SK-N-SH (cell line): ENCODE data around the gene KLK3. TPM values are rescaled to one million over a fixed set of nuclear protein-coding genes. Genes with fewer than 3 reads are reported as not detected.

Source experiments
- CTCF ChIA-PET: fragments of 300-600, 350-600 bp; formaldehyde crosslinking; extraction: SDS; loops from one replicate; lab custom pipeline; 2021; lab: Yijun Ruan, JAX
- POLR2A ChIA-PET: fragments of 350-600 bp; sonication (Branson Sonifier 250); formaldehyde crosslinking; extraction: SDS; loops from one replicate; lab custom pipeline; 2020; ENCODE audit warnings: antibody characterized with exemption, inconsistent platforms; lab: Yijun Ruan, JAX
- DNase-seq: peaks from one replicate; pipeline ENCODE4 v3.0.0; 2012
- H2AFZ ChIP-seq: fragments of 200-600 bp; sonication (generic); 2 replicates; pipeline ENCODE4 v1.8.1; 2016; ENCODE audit warnings: antibody characterized with exemption, mild to moderate bottlenecking, low read depth
- H3F3A ChIP-seq: fragments of 200-600 bp; sonication (generic); replicated peaks from 2 replicates; pipeline ENCODE3; 2016; ENCODE audit warnings: antibody characterized with exemption, mild to moderate bottlenecking; ENCODE audit not compliant: insufficient read depth
- H3K27ac ChIP-seq, 2 experiments: fragments of 200-500 bp in 1 of 2; fragments of 200-600 bp in 1 of 2; sonication (Bioruptor generic) in 1 of 2; sonication (generic), shearing (Covaris generic) in 1 of 2; 2 replicates each; pipeline versions ENCODE4 v1.5.1 to v1.6.1; 2014 to 2016; ENCODE audit warnings: low read depth in 2 of 2, inconsistent platforms in 1 of 2, low read length in 1 of 2, mild to moderate bottlenecking in 1 of 2, mixed read lengths in 1 of 2
- H3K27me3 ChIP-seq: fragments of 200-600 bp; sonication (generic), shearing (Covaris generic); 2 replicates; pipeline ENCODE4 v1.6.1; 2016; ENCODE audit warnings: mixed run types; ENCODE audit not compliant: insufficient read depth
- H3K36me3 ChIP-seq, 2 experiments: fragments of 200-500 bp in 1 of 2; fragments of 200-600 bp in 1 of 2; sonication (Bioruptor generic) in 1 of 2; sonication (generic) in 1 of 2; replicated peaks in 1 of 2; 2 replicates each; pipeline versions ENCODE3 to v1.5.1; 2014 to 2016; ENCODE audit warnings: low read length in 1 of 2, mild to moderate bottlenecking in 1 of 2; ENCODE audit not compliant: insufficient read depth in 2 of 2, control insufficient read depth in 1 of 2
- H3K4me1 ChIP-seq, 2 experiments: fragments of 200-500 bp in 1 of 2; fragments of 200-600 bp in 1 of 2; sonication (Bioruptor generic) in 1 of 2; sonication (generic), shearing (Covaris generic) in 1 of 2; 2 replicates each; pipeline versions ENCODE4 v1.5.1 to v1.6.1; 2014 to 2016; ENCODE audit warnings: low read depth in 1 of 2, low read length in 1 of 2, mixed run types in 1 of 2; ENCODE audit not compliant: insufficient read depth in 2 of 2, control insufficient read depth in 1 of 2
- H3K4me2 ChIP-seq: fragments of 200-600 bp; sonication (generic), shearing (Covaris generic); 2 replicates; pipeline ENCODE4 v1.6.1; 2017; ENCODE audit warnings: mixed run types
- H3K4me3 ChIP-seq, 2 experiments: fragments of 200-500 bp in 1 of 2; fragments of 200-600 bp in 1 of 2; sonication (Bioruptor generic) in 1 of 2; sonication (generic), shearing (Covaris generic) in 1 of 2; 2 replicates each; pipeline versions ENCODE4 v1.5.1 to v1.8.1; 2014 to 2016; ENCODE audit warnings: low read depth in 2 of 2, inconsistent platforms in 1 of 2, low read length in 1 of 2, mild to moderate bottlenecking in 1 of 2, mixed read lengths in 1 of 2, moderate library complexity in 1 of 2
- H3K79me2 ChIP-seq: fragments of 200-600 bp; sonication (generic); 2 replicates; pipeline ENCODE4 v1.8.1; 2017; ENCODE audit warnings: mild to moderate bottlenecking; ENCODE audit not compliant: insufficient read depth
- H3K9ac ChIP-seq: fragments of 200-600 bp; sonication (generic); 2 replicates; pipeline ENCODE4 v1.6.1; 2017; ENCODE audit warnings: mixed run types
- H3K9me2 ChIP-seq: fragments of 200-600 bp; sonication (generic); 2 replicates; pipeline ENCODE4 v1.6.1; 2017; ENCODE audit warnings: mixed run types
- H3K9me3 ChIP-seq: fragments of 200-600 bp; sonication (generic); 2 replicates; pipeline ENCODE4 v1.6.1; 2017; ENCODE audit warnings: mixed run types, mild to moderate bottlenecking, moderate library complexity
- H4K20me1 ChIP-seq: fragments of 200-600 bp; sonication (generic); 2 replicates; pipeline ENCODE4 v1.6.1; 2017; ENCODE audit warnings: mild to moderate bottlenecking, mixed run types; ENCODE audit not compliant: insufficient read depth
- ELF1 ChIP-seq: IDR thresholded peaks from 2 replicates; pipeline ENCODE4 v1.4.0; 2012
- EP300 ChIP-seq, 2 experiments: IDR thresholded peaks; 2 replicates each; pipeline versions ENCODE4 v1.4.0 to v1.6.1; 2012; ENCODE audit warnings: borderline replicate concordance in 1 of 2, low read depth in 1 of 2, low read length in 1 of 2
- FOSL2 ChIP-seq: IDR thresholded peaks from 2 replicates; pipeline ENCODE4 v1.4.0; 2012; ENCODE audit warnings: low read depth, mild to moderate bottlenecking, moderate library complexity, borderline replicate concordance
- FOXJ3 ChIP-seq: sonication (generic); formaldehyde crosslinking; IDR thresholded peaks from 2 replicates; pipeline ENCODE4 v1.5.1; 2020; ENCODE audit warnings: mild to moderate bottlenecking, missing genetic modification reagents
- MEF2A ChIP-seq: IDR thresholded peaks from 2 replicates; pipeline ENCODE4 v1.4.0; 2012; ENCODE audit warnings: low read depth, borderline replicate concordance
- NRF1 ChIP-seq: IDR thresholded peaks from 2 replicates; pipeline ENCODE4 v1.6.1; 2012; ENCODE audit warnings: low read depth, mild to moderate bottlenecking, low read length
- SIN3A ChIP-seq: IDR thresholded peaks from 2 replicates; pipeline ENCODE4 v1.6.1; 2012; ENCODE audit warnings: low read depth, mild to moderate bottlenecking, low read length, moderate library complexity, borderline replicate concordance
- TCF12 ChIP-seq: IDR thresholded peaks from 2 replicates; pipeline ENCODE4 v1.4.0; 2012
- TEAD4 ChIP-seq: IDR thresholded peaks from 2 replicates; pipeline ENCODE4 v1.4.0; 2012; ENCODE audit warnings: mild to moderate bottlenecking, borderline replicate concordance; ENCODE audit not compliant: insufficient read depth
- YY1 ChIP-seq: IDR thresholded peaks from 2 replicates; pipeline ENCODE4 v1.4.0; 2012; ENCODE audit warnings: low read depth, mild to moderate bottlenecking
- WGBS: methylation state at CpG from one replicate; pipeline ENCODE4 v1.1.6; 2017; ENCODE audit warnings: low lambda C conversion rate; 5-methylcytosine and 5-hydroxymethylcytosine counted together
- polyA plus RNA-seq, 3 experiments: library from polyadenylated mRNA; depleted of rRNA; stranded (reverse); fragments of >200 nt; gene quantifications; 2 replicates each; pipeline ENCODE4 v1.2.3, GENCODE V29; 2012
- TF ChIP-seq, protein P1 (sequence below): IDR thresholded peaks from 2 replicates; pipeline ENCODE4 v1.6.1; 2012; ENCODE audit warnings: mild to moderate bottlenecking, low read depth, low read length, moderate library complexity
- TF ChIP-seq, protein P2 (sequence below): fragments of 200-600 bp; sonication (generic); IDR thresholded peaks from 2 replicates; pipeline ENCODE4 v1.6.1; 2017; ENCODE audit warnings: antibody characterized with exemption, mild to moderate bottlenecking, moderate library complexity
- TF ChIP-seq, protein P3 (sequence below): fragments of 150-350 bp; IDR thresholded peaks from 2 replicates; pipeline ENCODE4 v1.6.1; 2017; ENCODE audit warnings: antibody characterized with exemption, low read length, low read depth, borderline replicate concordance
- TF ChIP-seq, protein P4 (sequence below): IDR thresholded peaks from 2 replicates; pipeline ENCODE4 v1.4.0; 2012; ENCODE audit warnings: low read depth
- TF ChIP-seq, protein P5 (sequence below): fragments of 150-350 bp; IDR thresholded peaks from 2 replicates; pipeline ENCODE4 v1.6.1; 2016; ENCODE audit warnings: mild to moderate bottlenecking, low read depth, low read length

The KLK3 gene
- polyA plus RNA-seq, 1 of the 3 experiments (the other 2 are of a cell fraction): not detected

DNA sequence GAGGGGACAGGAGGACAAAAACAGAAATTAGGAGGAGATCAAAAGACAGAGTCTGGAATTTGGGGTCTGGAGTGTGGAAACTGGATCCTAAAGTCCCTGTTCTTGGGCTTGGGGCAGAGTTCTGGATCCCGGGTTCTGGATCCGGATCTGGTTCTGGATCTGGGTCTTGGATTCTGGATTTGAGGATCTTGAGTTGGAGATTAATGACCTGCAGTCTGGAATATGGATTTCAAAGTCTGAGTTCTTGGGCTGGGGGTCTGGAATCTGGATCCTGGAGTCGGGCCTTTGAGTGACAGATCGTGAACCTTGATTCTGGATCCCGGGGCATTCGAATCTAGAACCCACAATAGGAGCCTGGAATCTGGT lies 20.9 kb upstream of the KLK3 start:
- POLR2A ChIA-PET: no interaction called here
- no peak overlapping the region for H3K27ac ChIP-seq
- no peak overlapping the region for H3K4me3 ChIP-seq
- no peaks in the 10 kb centered on the region for H3F3A ChIP-seq
- no peaks in the 10 kb centered on the region for H3K9me2 ChIP-seq
- no peaks in the 10 kb centered on the region for H3K79me2 ChIP-seq
- H4K20me1 ChIP-seq: no peaks in the 10 kb centered on the region
- H3K9ac ChIP-seq: no peak overlapping the region
- H2AFZ ChIP-seq: no peak overlapping the region
- peaks cover 0 to 7% of the 10 kb centered on the region in 2 experiments; a peak in 1 of 4 replicates for H3K4me1 ChIP-seq
- H3K9me3 ChIP-seq: no peaks in the 10 kb centered on the region
- TF ChIP-seq, protein P1, sequence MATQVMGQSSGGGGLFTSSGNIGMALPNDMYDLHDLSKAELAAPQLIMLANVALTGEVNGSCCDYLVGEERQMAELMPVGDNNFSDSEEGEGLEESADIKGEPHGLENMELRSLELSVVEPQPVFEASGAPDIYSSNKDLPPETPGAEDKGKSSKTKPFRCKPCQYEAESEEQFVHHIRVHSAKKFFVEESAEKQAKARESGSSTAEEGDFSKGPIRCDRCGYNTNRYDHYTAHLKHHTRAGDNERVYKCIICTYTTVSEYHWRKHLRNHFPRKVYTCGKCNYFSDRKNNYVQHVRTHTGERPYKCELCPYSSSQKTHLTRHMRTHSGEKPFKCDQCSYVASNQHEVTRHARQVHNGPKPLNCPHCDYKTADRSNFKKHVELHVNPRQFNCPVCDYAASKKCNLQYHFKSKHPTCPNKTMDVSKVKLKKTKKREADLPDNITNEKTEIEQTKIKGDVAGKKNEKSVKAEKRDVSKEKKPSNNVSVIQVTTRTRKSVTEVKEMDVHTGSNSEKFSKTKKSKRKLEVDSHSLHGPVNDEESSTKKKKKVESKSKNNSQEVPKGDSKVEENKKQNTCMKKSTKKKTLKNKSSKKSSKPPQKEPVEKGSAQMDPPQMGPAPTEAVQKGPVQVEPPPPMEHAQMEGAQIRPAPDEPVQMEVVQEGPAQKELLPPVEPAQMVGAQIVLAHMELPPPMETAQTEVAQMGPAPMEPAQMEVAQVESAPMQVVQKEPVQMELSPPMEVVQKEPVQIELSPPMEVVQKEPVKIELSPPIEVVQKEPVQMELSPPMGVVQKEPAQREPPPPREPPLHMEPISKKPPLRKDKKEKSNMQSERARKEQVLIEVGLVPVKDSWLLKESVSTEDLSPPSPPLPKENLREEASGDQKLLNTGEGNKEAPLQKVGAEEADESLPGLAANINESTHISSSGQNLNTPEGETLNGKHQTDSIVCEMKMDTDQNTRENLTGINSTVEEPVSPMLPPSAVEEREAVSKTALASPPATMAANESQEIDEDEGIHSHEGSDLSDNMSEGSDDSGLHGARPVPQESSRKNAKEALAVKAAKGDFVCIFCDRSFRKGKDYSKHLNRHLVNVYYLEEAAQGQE: no peak
- TF ChIP-seq TEAD4: no peak
- TF ChIP-seq, protein P2, sequence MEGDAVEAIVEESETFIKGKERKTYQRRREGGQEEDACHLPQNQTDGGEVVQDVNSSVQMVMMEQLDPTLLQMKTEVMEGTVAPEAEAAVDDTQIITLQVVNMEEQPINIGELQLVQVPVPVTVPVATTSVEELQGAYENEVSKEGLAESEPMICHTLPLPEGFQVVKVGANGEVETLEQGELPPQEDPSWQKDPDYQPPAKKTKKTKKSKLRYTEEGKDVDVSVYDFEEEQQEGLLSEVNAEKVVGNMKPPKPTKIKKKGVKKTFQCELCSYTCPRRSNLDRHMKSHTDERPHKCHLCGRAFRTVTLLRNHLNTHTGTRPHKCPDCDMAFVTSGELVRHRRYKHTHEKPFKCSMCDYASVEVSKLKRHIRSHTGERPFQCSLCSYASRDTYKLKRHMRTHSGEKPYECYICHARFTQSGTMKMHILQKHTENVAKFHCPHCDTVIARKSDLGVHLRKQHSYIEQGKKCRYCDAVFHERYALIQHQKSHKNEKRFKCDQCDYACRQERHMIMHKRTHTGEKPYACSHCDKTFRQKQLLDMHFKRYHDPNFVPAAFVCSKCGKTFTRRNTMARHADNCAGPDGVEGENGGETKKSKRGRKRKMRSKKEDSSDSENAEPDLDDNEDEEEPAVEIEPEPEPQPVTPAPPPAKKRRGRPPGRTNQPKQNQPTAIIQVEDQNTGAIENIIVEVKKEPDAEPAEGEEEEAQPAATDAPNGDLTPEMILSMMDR: no peak
- no peak for TF ChIP-seq FOXJ3 (CRISPR knock-in tag)
- H3K4me2 ChIP-seq: no peak overlapping the region
- 58% methylated on average over 6 of the region's 6 CpGs for WGBS
- H3K36me3 ChIP-seq: no peaks in the 10 kb centered on the region
- no peak for DNase-seq
- peaks cover 16% of the 10 kb centered on the region; the same call in 1 of the 2 replicates for H3K27me3 ChIP-seq
- CTCF ChIA-PET: no interaction called here

DNA sequence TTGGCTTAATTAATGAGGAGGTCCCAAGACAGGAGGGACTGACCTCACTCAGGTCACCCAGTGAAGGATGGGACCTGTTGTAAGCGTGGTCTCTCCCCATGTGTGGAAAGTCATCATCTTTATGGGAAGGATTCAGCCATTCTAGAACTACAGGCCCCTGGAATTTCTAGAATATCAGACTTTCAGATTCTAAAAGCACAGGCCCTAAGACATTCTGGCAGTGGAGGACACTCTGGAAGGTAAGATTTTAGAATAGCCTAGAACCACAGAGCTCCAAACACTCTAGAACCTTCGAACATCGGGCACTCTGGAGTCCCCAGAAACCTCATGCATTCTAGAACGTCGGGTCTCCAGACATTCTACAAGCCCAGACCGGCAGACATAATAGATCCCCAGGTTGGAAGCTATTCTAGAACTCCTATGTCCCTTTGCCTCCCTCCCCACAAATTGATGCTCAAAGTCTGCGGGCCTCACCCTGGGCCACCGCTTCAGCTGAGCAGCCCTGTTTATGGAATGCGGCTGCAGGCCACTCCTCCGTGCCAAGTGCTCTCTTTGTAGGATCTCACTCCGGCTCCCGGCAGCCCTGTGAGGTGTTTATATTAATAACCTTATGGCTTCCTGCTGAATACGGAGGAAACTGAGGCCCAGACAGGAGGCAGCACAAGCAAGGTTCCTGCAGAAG lies 19.5 kb upstream of the KLK3 start:
- DNase-seq: peak; percentile 54
- peak overlapping the region; percentile 41; the same call in 1 of the 2 replicates for H3K9ac ChIP-seq
- peaks cover 0 to 7% of the 10 kb centered on the region in 2 experiments; a peak in 1 of 4 replicates for H3K4me1 ChIP-seq
- no peaks in the 10 kb centered on the region for H3K9me3 ChIP-seq
- peak overlapping the region; percentile 65; the same call in 1 of the 2 replicates for H2AFZ ChIP-seq
- H3K4me3 ChIP-seq: peak overlapping the region; percentile 52 to 57; a peak in 3 of 4 replicates
- H3K27ac ChIP-seq: no peak overlapping the region
- H4K20me1 ChIP-seq: no peaks in the 10 kb centered on the region
- POLR2A ChIA-PET: no interaction called here
- CTCF ChIA-PET: no interaction called here
- H3K4me2 ChIP-seq: peak overlapping the region; percentile 77
- no peaks in the 10 kb centered on the region for H3F3A ChIP-seq
- 37% methylated on average over 10 of the region's 13 CpGs for WGBS
- no peaks in the 10 kb centered on the region for H3K36me3 ChIP-seq
- peaks cover 17% of the 10 kb centered on the region; the same call in 1 of the 2 replicates for H3K27me3 ChIP-seq
- no peaks in the 10 kb centered on the region for H3K79me2 ChIP-seq
- no peaks in the 10 kb centered on the region for H3K9me2 ChIP-seq
- TF ChIP-seq FOXJ3 (CRISPR knock-in tag): no peak
- no peak for TF ChIP-seq EP300 (IDR thresholded peaks at IDR 0.05; ENCODE audit: borderline replicate concordance in 1 of 2, low read depth in 1 of 2, low read length in 1 of 2)
- TF ChIP-seq ELF1: no peak
- TF ChIP-seq SIN3A: no peak
- TF ChIP-seq NRF1: no peak
- TF ChIP-seq, protein P2: no peak
- TF ChIP-seq, protein P3, sequence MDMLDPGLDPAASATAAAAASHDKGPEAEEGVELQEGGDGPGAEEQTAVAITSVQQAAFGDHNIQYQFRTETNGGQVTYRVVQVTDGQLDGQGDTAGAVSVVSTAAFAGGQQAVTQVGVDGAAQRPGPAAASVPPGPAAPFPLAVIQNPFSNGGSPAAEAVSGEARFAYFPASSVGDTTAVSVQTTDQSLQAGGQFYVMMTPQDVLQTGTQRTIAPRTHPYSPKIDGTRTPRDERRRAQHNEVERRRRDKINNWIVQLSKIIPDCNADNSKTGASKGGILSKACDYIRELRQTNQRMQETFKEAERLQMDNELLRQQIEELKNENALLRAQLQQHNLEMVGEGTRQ: no peak
- no peak for TF ChIP-seq YY1
- TF ChIP-seq TCF12: no peak
- TF ChIP-seq, protein P4, sequence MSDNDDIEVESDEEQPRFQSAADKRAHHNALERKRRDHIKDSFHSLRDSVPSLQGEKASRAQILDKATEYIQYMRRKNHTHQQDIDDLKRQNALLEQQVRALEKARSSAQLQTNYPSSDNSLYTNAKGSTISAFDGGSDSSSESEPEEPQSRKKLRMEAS: no peak
- TF ChIP-seq, protein P5, sequence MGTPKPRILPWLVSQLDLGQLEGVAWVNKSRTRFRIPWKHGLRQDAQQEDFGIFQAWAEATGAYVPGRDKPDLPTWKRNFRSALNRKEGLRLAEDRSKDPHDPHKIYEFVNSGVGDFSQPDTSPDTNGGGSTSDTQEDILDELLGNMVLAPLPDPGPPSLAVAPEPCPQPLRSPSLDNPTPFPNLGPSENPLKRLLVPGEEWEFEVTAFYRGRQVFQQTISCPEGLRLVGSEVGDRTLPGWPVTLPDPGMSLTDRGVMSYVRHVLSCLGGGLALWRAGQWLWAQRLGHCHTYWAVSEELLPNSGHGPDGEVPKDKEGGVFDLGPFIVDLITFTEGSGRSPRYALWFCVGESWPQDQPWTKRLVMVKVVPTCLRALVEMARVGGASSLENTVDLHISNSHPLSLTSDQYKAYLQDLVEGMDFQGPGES: no peak
- no peak for TF ChIP-seq FOSL2
- no peak for TF ChIP-seq MEF2A
